BLaER1 treated with 17β-estradiol and CSF1 and Interleukin-3, amounts not matched to agents 10 nM and 100 nM (cell line): ENCODE measurements around the gene RBM28.
A peak's percentile ranks its signal among the peaks of the same experiment; 100 is the strongest.

Experiments
- H3K27ac ChIP-seq, 11 experiments: shearing (Covaris generic); formaldehyde crosslinking; 2 replicates each; pipeline ENCODE4 v1.8.1; 2022
- H3K27me3 ChIP-seq, 11 experiments: shearing (Covaris generic); formaldehyde crosslinking; 2 replicates each; pipeline ENCODE4 v1.8.1; 2022
- H3K36me3 ChIP-seq, 11 experiments: shearing (Covaris generic); formaldehyde crosslinking; 2 replicates each; pipeline ENCODE4 v1.8.1; 2022
- H3K4me1 ChIP-seq, 10 experiments: shearing (Covaris generic); formaldehyde crosslinking; 2 replicates each; pipeline ENCODE4 v1.8.1; 2022
- H3K4me2 ChIP-seq, 11 experiments: shearing (Covaris generic); formaldehyde crosslinking; 2 replicates each; pipeline ENCODE4 v1.8.1; 2022
- H3K4me3 ChIP-seq, 10 experiments: shearing (Covaris generic); formaldehyde crosslinking; 2 replicates each; pipeline ENCODE4 v1.8.1; 2022
- H3K9ac ChIP-seq, 11 experiments: shearing (Covaris generic); formaldehyde crosslinking; 2 replicates each; pipeline ENCODE4 v1.8.1; 2022
- H3K9me3 ChIP-seq, 11 experiments: shearing (Covaris generic); formaldehyde crosslinking; replicated peaks in 1 of 11; 2 replicates each; pipeline ENCODE4 v1.8.1; 2022
- H4K20me1 ChIP-seq, 11 experiments: shearing (Covaris generic); formaldehyde crosslinking; 2 replicates each; pipeline ENCODE4 v1.8.1; 2022
- Cebpa-rat ChIP-seq, 11 experiments: shearing (Covaris generic); IDR thresholded peaks; 2 replicates each; pipeline ENCODE4 v1.8.1; 2022

The RBM28 gene

GRCh38 chr7:128321044-128321422, 22.7 kb downstream of the RBM28 start:
- H3K36me3 ChIP-seq = peaks cover 93 to 100% (median 98%) of the 10 kb centered on the region in 11 experiments
- no peaks in the 10 kb centered on the region for H3K9me3 ChIP-seq
- peaks cover 0 to 54% (median 6%) of the 10 kb centered on the region in 11 experiments; a peak in 10 of 22 replicates for H4K20me1 ChIP-seq
- H3K4me3 ChIP-seq = no peak overlapping the region
- H3K27ac ChIP-seq = peak overlapping the region in 8 of 11 experiments; percentile 4 to 62 (median 44); a peak in 16 of 22 replicates
- H3K4me1 ChIP-seq = peaks cover 20 to 42% (median 34%) of the 10 kb centered on the region in 10 experiments; a peak in 19 of 20 replicates
- no peaks in the 10 kb centered on the region for H3K27me3 ChIP-seq
- no peak for TF ChIP-seq Cebpa-rat (IDR thresholded peaks at IDR 0.05)
- H3K9ac ChIP-seq = peak overlapping the region in 9 of 11 experiments; percentile 3 to 47 (median 8); a peak in 9 of 22 replicates
- peak overlapping the region; percentile 5 to 65 (median 51); a peak in 19 of 22 replicates for H3K4me2 ChIP-seq

GRCh38 chr7:128318691-128319090, 25.0 kb downstream of the RBM28 start:
- Histone ChIP-seq H3K4me1 (peaks cover 20 to 42% (median 34%) of the 10 kb centered on the region in 10 experiments; a peak in 19 of 20 replicates), H3K9me3 (no peaks in the 10 kb centered on the region), H3K27ac (no peak overlapping the region), H4K20me1 (peaks cover 0 to 50% (median 3%) of the 10 kb centered on the region in 11 experiments; a peak in 10 of 22 replicates), H3K27me3 (no peaks in the 10 kb centered on the region), H3K36me3 (peaks cover 93 to 100% (median 98%) of the 10 kb centered on the region in 11 experiments), H3K4me2 (peak overlapping the region in 5 of 11 experiments; percentile 0 to 55 (median 49); a peak in 6 of 22 replicates), H3K4me3 (no peak overlapping the region), H3K9ac (no peak overlapping the region)
- TF ChIP-seq Cebpa-rat (IDR thresholded peaks at IDR 0.05) = no peak

- peaks cover 0 to 3% (median 0%) of the 10 kb centered on the region in 10 experiments; a peak in 1 of 20 replicates for H3K4me1 ChIP-seq
- H4K20me1 ChIP-seq = peaks cover 0 to 11% (median 0%) of the 10 kb centered on the region in 11 experiments; a peak in 3 of 22 replicates
- no peaks in the 10 kb centered on the region for H3K27me3 ChIP-seq
- H3K27ac ChIP-seq = no peak overlapping the region
- no peak for TF ChIP-seq Cebpa-rat (IDR thresholded peaks at IDR 0.05)
- H3K36me3 ChIP-seq = peaks cover 98 to 100% (median 100%) of the 10 kb centered on the region in 11 experiments
- H3K4me2 ChIP-seq = no peak overlapping the region
- no peaks in the 10 kb centered on the region for H3K9me3 ChIP-seq
- H3K4me3 ChIP-seq = no peak overlapping the region
- no peak overlapping the region for H3K9ac ChIP-seq
Observed at GRCh38 chr7:128311013-128311412, 32.7 kb downstream of the RBM28 start.

GRCh38 chr7:128310499-128310898, 33.2 kb downstream of the RBM28 start:
- H3K36me3 ChIP-seq = peaks cover 98 to 100% (median 100%) of the 10 kb centered on the region in 11 experiments
- peaks cover 0 to 11% (median 0%) of the 10 kb centered on the region in 11 experiments; a peak in 3 of 22 replicates for H4K20me1 ChIP-seq
- TF ChIP-seq Cebpa-rat (IDR thresholded peaks at IDR 0.05) = no peak
- H3K27ac ChIP-seq = no peak overlapping the region
- no peak overlapping the region for H3K4me2 ChIP-seq
- peaks cover 0 to 3% (median 0%) of the 10 kb centered on the region in 10 experiments; a peak in 1 of 20 replicates for H3K4me1 ChIP-seq
- H3K4me3 ChIP-seq = no peak overlapping the region
- H3K9me3 ChIP-seq = no peaks in the 10 kb centered on the region
- H3K27me3 ChIP-seq = no peaks in the 10 kb centered on the region
- H3K9ac ChIP-seq = no peak overlapping the region

GRCh38 chr7:128309976-128310375, 33.7 kb downstream of the RBM28 start:
- no peak for TF ChIP-seq Cebpa-rat (IDR thresholded peaks at IDR 0.05)
- Histone ChIP-seq H3K9me3 (no peaks in the 10 kb centered on the region), H3K27ac (no peak overlapping the region)

GRCh38 chr7:128309124-128309523, 34.6 kb downstream of the RBM28 start:
- no peak for TF ChIP-seq Cebpa-rat (IDR thresholded peaks at IDR 0.05)
- Histone ChIP-seq H3K27ac (no peak overlapping the region), H3K36me3 (peaks cover 98 to 100% (median 100%) of the 10 kb centered on the region in 11 experiments), H3K27me3 (no peaks in the 10 kb centered on the region), H4K20me1 (peaks cover 0 to 11% (median 0%) of the 10 kb centered on the region in 11 experiments; a peak in 3 of 22 replicates), H3K4me1 (peaks cover 0 to 3% (median 0%) of the 10 kb centered on the region in 10 experiments; a peak in 2 of 20 replicates), H3K9ac (no peak overlapping the region), H3K4me2 (no peak overlapping the region), H3K4me3 (no peak overlapping the region), H3K9me3 (no peaks in the 10 kb centered on the region)

More at GRCh38 chr7:128309976-128310375, 33.7 kb downstream of the RBM28 start:
- no peak overlapping the region for H3K9ac ChIP-seq
- peaks cover 0 to 11% (median 0%) of the 10 kb centered on the region in 11 experiments; a peak in 3 of 22 replicates for H4K20me1 ChIP-seq
- no peak overlapping the region for H3K4me2 ChIP-seq
- no peak overlapping the region for H3K4me3 ChIP-seq
- peaks cover 98 to 100% (median 100%) of the 10 kb centered on the region in 11 experiments for H3K36me3 ChIP-seq
- H3K27me3 ChIP-seq = no peaks in the 10 kb centered on the region
- peaks cover 0 to 3% (median 0%) of the 10 kb centered on the region in 10 experiments; a peak in 1 of 20 replicates for H3K4me1 ChIP-seq

GRCh38 chr7:128307061-128307460, 36.6 kb downstream of the RBM28 start:
- H3K27ac ChIP-seq = no peak overlapping the region
- no peak overlapping the region for H3K9ac ChIP-seq
- H3K27me3 ChIP-seq = no peaks in the 10 kb centered on the region
- H4K20me1 ChIP-seq = peaks cover 0 to 16% (median 0%) of the 10 kb centered on the region in 11 experiments; a peak in 4 of 22 replicates
- no peak for TF ChIP-seq Cebpa-rat (IDR thresholded peaks at IDR 0.05)
- H3K9me3 ChIP-seq = no peaks in the 10 kb centered on the region
- peaks cover 82 to 100% (median 100%) of the 10 kb centered on the region in 11 experiments for H3K36me3 ChIP-seq
- no peak overlapping the region for H3K4me2 ChIP-seq
- peaks cover 0 to 8% (median 0%) of the 10 kb centered on the region in 10 experiments; a peak in 3 of 20 replicates for H3K4me1 ChIP-seq
- H3K4me3 ChIP-seq = no peak overlapping the region

- Histone ChIP-seq H3K9ac (no peak overlapping the region), H3K4me2 (no peak overlapping the region), H3K4me1 (peaks cover 0 to 8% (median 0%) of the 10 kb centered on the region in 10 experiments; a peak in 5 of 20 replicates), H3K27ac (no peak overlapping the region), H3K27me3 (no peaks in the 10 kb centered on the region), H4K20me1 (peaks cover 0 to 8% (median 0%) of the 10 kb centered on the region in 11 experiments; a peak in 4 of 22 replicates), H3K4me3 (no peak overlapping the region), H3K9me3 (no peaks in the 10 kb centered on the region), H3K36me3 (peaks cover 60 to 91% (median 85%) of the 10 kb centered on the region in 11 experiments)
- no peak for TF ChIP-seq Cebpa-rat (IDR thresholded peaks at IDR 0.05)
Observed at GRCh38 chr7:128304212-128304611, 39.5 kb downstream of the RBM28 start.

GRCh38 chr7:128303643-128304042, 40.1 kb downstream of the RBM28 start:
- Histone ChIP-seq H3K36me3 (peaks cover 55 to 85% (median 79%) of the 10 kb centered on the region in 11 experiments), H3K27ac (no peak overlapping the region), H3K4me3 (no peak overlapping the region), H3K4me2 (0 out of 22 replicates have a peak overlapping the region, but pooled peaks of 1 of the 11 experiments have one; percentile 2), H3K27me3 (no peaks in the 10 kb centered on the region), H3K9ac (no peak overlapping the region), H4K20me1 (peaks cover 0 to 8% (median 0%) of the 10 kb centered on the region in 11 experiments; a peak in 4 of 22 replicates), H3K4me1 (peaks cover 0 to 8% (median 0%) of the 10 kb centered on the region in 10 experiments; a peak in 7 of 20 replicates), H3K9me3 (no peaks in the 10 kb centered on the region)
- TF ChIP-seq Cebpa-rat (IDR thresholded peaks at IDR 0.05) = no peak
